ENCODE measurements around the gene SWSAP1. TPM values are rescaled to one million over a fixed set of nuclear protein-coding genes. Genes with fewer than 3 reads are reported as not detected.

Gene SWSAP1
- total RNA-seq, 1 donor from 2014 or later, result 3.5 TPM

- Mint-ChIP-seq H3K27me3 (ENCODE audit: low read depth) (peaks cover 9% of the 10 kb centered on the region), H3K4me1 (no peaks in the 10 kb centered on the region), H3K27ac (ENCODE audit: unreplicated experiment) (no peak overlapping the region), H3K9me3 (peaks cover 2% of the 10 kb centered on the region), H3K4me3 (no peak overlapping the region), H3K36me3 (ENCODE audit: low read depth) (no peaks in the 10 kb centered on the region)
- no peak for TF ChIP-seq CTCF (conservative IDR thresholded peaks at IDR 0.05)
- no peak for DNase-seq (ENCODE audit: low read depth, low spot score)
Measured at GRCh38 chr19:11390933-11391680, 16.6 kb downstream of the SWSAP1 start.

DNA sequence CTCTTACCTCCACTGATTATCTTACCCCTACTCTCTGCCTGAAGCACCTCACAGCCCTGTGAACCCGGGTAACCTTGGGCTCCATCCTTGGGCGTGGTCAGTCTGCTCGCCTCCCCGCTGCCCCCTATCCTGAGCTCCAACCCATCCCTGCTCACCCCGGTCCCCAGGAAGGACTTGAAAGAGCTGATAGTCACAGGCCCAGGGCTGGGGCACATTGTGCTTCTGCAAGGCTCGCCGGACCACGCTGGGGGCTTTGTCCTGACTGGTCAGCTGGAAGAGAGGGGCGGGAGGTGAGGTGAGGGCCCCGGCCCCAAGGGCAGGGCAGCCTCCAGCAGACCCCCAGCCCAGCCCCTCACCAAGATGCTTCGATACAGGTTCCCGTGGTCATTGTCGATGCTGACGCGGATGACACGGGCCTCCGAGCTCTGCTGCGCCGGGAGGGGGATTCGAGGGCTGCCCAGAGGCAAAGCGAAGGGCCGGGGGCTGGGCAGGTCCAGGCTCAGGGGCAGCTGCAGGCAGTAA is 22.7 kb downstream of the SWSAP1 start:
- TF ChIP-seq CTCF (conservative IDR thresholded peaks at IDR 0.05), result no peak
- H3K9me3 Mint-ChIP-seq, result peaks cover 3% of the 10 kb centered on the region
- H3K4me3 Mint-ChIP-seq, result no peak overlapping the region
- no peak overlapping the region for H3K27ac Mint-ChIP-seq (ENCODE audit: unreplicated experiment)
- peaks cover 9% of the 10 kb centered on the region for H3K27me3 Mint-ChIP-seq (ENCODE audit: low read depth)
- DNase-seq (ENCODE audit: low read depth, low spot score), result no peak
- peaks cover 4% of the 10 kb centered on the region for H3K4me1 Mint-ChIP-seq
- no peaks in the 10 kb centered on the region for H3K36me3 Mint-ChIP-seq (ENCODE audit: low read depth)

DNA sequence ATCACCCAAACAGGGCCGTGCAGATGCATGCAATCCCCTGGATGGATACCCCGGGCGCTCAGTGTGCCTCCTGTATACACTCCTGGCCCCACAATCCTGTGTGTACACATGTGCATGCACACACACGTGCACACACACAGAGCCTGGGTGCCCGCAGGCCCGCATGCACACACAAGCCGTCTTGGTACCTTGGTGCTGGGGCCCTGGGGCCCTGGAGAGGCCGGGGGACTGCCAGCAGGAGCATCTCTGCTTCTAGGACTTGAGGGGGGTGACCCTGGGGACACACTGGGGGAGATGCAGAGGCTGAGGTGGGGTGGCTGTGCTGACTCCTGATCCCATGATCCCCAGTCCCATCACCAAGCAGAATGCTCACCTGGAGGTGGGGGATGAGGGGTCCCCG is 25.2 kb downstream of the SWSAP1 start:
- H3K4me1 Mint-ChIP-seq, result peaks cover 6% of the 10 kb centered on the region
- H3K27me3 Mint-ChIP-seq (ENCODE audit: low read depth), result peaks cover 3% of the 10 kb centered on the region
- DNase-seq (ENCODE audit: low read depth, low spot score), result no peak
- H3K9me3 Mint-ChIP-seq, result peaks cover 3% of the 10 kb centered on the region
- no peak overlapping the region for H3K4me3 Mint-ChIP-seq
- TF ChIP-seq CTCF (conservative IDR thresholded peaks at IDR 0.05), result no peak
- no peaks in the 10 kb centered on the region for H3K36me3 Mint-ChIP-seq (ENCODE audit: low read depth)
- no peak overlapping the region for H3K27ac Mint-ChIP-seq (ENCODE audit: unreplicated experiment)

- Mint-ChIP-seq H3K4me1 (peaks cover 11% of the 10 kb centered on the region), H3K27ac (ENCODE audit: unreplicated experiment) (no peak overlapping the region), H3K27me3 (ENCODE audit: low read depth) (no peaks in the 10 kb centered on the region), H3K9me3 (peaks cover 3% of the 10 kb centered on the region), H3K4me3 (no peak overlapping the region), H3K36me3 (ENCODE audit: low read depth) (no peaks in the 10 kb centered on the region)
- no peak for TF ChIP-seq CTCF (conservative IDR thresholded peaks at IDR 0.05)
- no peak for DNase-seq (ENCODE audit: low read depth, low spot score)
Measured at GRCh38 chr19:11400798-11401197, 26.3 kb downstream of the SWSAP1 start.

DNA sequence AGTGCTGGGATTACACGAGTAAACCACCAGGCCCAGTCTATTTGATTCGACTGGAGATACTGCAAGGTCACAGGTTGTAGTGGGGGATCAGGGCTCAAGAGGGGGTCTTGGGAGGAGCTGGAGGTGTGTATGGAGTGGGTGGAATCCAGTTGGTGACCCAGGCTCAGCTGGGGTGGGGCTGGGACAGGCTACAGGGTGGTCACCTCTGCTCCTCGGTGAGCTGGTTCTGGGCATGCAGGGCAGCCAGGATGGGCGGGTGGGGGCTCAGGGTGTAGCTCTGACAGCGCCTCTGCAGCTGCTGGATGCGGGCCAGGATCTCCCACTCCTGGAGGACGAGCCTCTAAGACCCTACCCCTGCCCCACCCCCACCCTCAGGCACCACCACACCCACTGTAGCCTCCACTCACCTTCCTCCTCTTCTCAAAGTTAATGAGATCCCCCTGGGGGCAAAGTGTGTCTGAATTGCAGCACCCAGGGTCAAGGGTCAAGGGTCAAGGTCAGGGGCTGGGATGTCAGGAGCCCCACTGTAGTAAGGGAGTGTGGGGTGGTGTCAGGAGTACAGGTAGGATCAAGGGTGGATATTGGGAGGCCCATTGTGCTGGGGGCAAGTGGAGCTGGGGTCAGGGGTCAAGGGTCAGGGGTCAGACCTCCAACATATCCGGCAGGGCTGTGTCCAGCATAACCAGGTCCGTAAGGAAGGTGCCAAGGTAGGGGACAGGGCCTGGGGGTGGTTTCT is 27.5 kb downstream of the SWSAP1 start:
- no peak overlapping the region for H3K4me3 Mint-ChIP-seq
- H3K36me3 Mint-ChIP-seq (ENCODE audit: low read depth), result no peaks in the 10 kb centered on the region
- H3K9me3 Mint-ChIP-seq, result peaks cover 3% of the 10 kb centered on the region
- no peak overlapping the region for H3K27ac Mint-ChIP-seq (ENCODE audit: unreplicated experiment)
- no peak for TF ChIP-seq CTCF (conservative IDR thresholded peaks at IDR 0.05)
- no peaks in the 10 kb centered on the region for H3K27me3 Mint-ChIP-seq (ENCODE audit: low read depth)
- H3K4me1 Mint-ChIP-seq, result peaks cover 11% of the 10 kb centered on the region
- no peak for DNase-seq (ENCODE audit: low read depth, low spot score)
